ENCODE measurements around the gene GALK2.
"Not testable (repeated sequence)": the region's sequence is repeated elsewhere in the genome, so short reads cannot be mapped to it uniquely, and the experiment has no call there.

The GALK2 gene

GRCh38 chr15:49287481-49287880 is 117.4 kb downstream of the GALK2 start:
- DNase-seq: no peak

- no peak for DNase-seq
Observed at GRCh38 chr15:49288391-49288790, 118.3 kb downstream of the GALK2 start.

GRCh38 chr15:49290191-49290590 is 120.1 kb downstream of the GALK2 start:
- DNase-seq: no peak

GRCh38 chr15:49293941-49294340 is 123.9 kb downstream of the GALK2 start:
- no peak for DNase-seq

DNA sequence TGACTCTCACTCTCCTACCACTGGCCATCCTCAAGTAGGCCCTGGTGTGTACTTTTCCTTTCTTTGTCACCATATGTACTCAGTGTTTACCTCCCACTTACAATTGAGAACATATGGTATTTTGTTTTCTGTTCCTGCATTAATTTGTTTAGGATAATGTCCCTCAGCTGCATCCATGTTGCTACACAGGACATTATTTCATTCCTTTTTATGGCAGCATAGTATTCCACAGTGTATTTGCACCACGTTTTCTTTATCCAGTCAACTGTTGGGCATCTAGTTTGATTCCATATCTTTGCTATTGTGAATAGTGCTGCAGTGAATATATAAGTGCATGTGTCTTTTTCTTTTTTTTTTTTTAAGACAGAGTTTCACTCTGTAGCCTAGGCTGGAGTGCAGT is 126.2 kb downstream of the GALK2 start:
- no peak for DNase-seq

GRCh38 chr15:49297584-49297983 is 127.5 kb downstream of the GALK2 start:
- no peak for DNase-seq

- DNase-seq: no peak
Observed at GRCh38 chr15:49300856-49301255, 130.8 kb downstream of the GALK2 start.

DNA sequence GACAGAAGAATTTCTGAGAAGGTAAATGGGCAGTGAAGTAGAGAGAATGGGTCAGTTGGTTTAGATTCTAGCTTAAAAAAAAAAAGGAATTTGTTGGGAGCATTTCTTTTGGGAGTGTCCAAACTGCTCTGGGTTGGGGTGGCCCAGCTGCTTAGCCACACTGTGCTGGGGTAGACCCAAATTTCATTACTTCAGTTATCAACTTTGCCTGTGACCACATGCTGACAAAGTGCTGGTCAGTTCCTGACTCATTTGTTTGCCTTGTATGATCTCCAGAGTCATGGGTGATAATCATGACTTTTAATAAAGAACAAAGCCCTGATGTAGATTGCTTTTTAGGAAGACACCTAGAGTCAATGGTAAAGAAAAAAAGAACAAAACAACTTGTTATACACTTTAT is 131.5 kb downstream of the GALK2 start:
- no peak for DNase-seq

- no peak for DNase-seq
Observed at GRCh38 chr15:49303003-49303402, 133.0 kb downstream of the GALK2 start.

GRCh38 chr15:49306551-49306950 is 136.5 kb downstream of the GALK2 start:
- DNase-seq: no peak

DNA sequence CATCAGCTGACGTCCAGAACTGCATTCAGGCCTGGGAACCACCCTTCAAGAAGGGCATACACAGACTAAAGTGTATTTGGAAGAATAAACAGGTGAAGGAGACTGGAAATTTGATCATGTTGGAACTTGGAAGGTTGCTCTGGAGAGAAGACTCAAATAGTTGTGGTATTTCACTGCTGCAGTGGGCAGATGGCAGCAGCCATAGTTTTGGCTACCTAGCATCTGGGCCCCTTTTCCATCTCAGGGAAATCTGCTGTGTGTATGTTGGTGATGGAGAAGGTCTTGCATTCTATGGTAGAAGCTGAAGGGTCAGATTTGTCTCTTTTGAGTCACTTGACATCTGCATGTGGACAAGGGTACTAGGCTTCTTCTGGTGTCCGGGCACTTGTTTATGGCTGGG is 138.6 kb downstream of the GALK2 start:
- no peak for DNase-seq

GRCh38 chr15:49309889-49310288 is 139.8 kb downstream of the GALK2 start:
- DNase-seq: no peak

GRCh38 chr15:49313650-49314049 is 143.6 kb downstream of the GALK2 start:
- no peak for DNase-seq

GRCh38 chr15:49314716-49315115 is 144.7 kb downstream of the GALK2 start:
- no peak for DNase-seq

DNA sequence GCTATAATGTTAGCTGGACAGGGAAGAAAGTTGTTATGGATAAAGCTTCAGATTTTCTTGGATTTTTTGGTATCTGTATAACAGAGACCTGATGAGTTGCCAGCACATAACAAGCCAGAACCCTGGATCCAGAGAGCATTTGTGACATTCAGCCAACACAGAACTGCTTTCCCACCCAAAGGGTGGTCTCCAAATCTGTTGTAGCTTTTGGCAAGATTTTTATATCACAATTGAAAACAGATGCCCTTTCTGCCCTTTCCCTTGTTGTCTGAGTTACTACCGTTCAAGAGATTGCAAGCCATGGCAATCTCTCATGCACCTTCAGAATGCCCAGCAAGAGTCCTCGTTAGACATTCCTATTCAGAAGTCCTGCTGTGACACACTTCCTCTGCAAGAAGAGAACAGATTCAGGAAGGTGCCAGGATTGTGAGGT is 145.4 kb downstream of the GALK2 start:
- DNase-seq: no peak

GRCh38 chr15:49320351-49320750 is 150.3 kb downstream of the GALK2 start:
- no peak for DNase-seq

GRCh38 chr15:49323207-49323606 is 153.2 kb downstream of the GALK2 start:
- DNase-seq: no peak

DNA sequence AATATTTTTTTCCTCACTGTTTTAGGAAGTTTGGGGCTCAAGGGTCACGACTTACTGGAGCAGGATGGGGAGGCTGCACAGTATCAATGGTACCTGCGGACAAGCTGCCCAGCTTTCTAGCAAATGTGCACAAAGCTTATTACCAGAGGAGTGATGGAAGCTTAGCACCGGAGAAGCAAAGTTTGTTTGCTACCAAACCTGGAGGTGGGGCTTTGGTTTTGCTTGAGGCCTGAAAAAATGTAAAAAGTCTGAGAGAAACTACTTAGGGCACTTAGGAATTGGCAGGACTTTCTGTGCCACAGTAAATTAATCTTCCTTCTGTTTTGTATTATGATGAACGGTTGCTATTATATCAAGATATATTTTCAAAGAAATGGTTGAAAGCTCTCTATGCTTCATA is 157.9 kb downstream of the GALK2 start:
- DNase-seq: no peak

DNA sequence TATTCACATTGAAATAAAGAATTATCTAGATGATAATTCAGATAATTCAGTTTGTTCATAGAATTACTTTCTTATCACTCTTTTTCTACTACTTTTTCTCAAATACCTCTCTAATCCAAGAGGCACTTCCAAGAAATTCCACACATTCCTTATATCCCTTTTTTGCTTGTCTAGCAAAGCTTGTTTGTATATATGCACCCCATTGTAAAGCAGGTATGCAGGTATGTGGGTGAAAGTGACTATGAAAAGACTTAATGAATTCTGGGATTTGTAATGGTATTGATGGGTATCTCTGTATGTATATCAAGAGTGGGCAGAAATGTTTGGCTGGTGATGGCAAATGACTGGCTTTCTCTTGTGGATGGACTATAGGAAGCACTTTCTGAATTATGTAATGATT is 158.9 kb downstream of the GALK2 start:
- no peak for DNase-seq

DNA sequence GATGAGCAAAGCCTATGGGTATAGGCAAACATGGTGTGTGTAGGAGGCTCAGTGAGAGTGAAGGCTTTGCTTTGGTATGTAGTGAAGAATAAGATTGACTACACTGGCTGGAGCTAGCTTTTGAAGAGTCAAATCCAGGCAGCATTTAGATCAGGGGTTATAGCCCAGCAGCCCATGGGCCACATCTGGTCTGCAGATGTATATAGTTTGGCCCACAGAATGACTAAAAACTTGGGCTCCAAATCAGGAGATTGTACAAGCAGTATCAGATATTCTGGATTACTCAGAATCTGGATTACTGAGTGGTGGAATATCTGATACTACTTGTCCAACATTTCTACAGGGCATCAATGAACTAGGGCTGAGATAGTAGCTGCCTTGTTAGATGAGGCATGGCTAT is 160.1 kb downstream of the GALK2 start:
- no peak for DNase-seq

- DNase-seq: no peak
Observed at GRCh38 chr15:49331442-49331841, 161.4 kb downstream of the GALK2 start.

GRCh38 chr15:49331951-49332350 is 161.9 kb downstream of the GALK2 start:
- no peak for DNase-seq

DNA sequence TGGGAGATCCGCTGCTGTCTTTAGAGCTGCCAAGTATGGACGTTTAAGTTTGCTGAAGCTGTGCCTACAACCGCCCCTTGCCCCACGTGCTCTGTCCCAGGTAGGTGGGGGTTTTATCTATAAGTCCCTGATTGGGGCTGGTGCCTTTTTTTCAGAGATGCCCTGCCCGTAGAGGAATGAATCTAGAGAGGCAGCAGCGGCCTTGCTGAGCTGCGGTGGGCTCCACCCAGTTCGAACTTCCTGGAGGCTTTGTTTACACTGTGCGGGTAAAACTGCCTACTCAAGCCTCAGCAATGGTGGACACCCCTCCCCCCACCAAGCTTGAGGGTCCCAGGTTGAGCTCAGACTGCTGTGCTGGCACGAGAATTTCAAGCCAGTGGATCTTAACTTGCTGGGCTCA is 169.6 kb downstream of the GALK2 start:
- DNase-seq: no peak

DNA sequence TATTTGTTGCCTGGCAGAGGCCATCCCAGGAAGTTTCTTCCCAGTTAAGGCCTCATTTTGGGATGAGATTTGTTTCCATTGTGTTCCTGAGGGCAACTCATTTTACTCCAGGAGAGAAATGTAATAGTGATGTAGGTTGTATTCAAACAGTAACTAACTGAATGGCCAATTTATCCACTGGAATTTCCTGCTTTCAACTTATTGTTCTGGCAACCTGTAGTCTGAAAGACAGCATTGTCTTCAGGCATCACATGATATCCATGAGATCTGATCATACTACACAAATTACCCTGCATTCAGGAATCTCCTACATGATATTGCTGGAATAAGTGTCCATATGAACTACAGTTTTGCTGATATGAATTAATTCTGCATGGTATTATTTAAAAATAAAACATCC is 173.5 kb downstream of the GALK2 start:
- no peak for DNase-seq

DNA sequence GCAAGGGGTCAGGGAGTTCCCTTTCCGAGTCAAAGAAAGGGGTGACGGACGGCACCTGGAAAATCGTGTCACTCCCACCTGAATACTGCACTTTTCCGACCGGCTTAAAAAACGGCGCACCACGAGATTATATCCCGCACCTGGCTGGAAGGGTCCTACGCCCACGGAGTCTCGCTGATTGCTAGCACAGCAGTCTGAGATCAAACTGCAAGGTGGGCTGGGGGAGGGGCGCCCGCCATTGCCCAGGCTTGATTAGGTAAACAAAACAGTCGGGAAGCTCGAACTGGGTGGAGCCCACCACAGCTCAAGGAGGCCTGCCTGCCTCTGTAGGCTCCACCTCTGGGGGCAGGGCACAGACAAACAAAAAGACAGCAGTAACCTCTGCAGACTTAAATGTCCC is 184.4 kb downstream of the GALK2 start:
- not testable (repeated sequence) for DNase-seq

GRCh38 chr15:49361370-49361769 is 191.3 kb downstream of the GALK2 start:
- no peak for DNase-seq

Measured in stimulated activated CD4-positive, alpha-beta T cell treated with anti-CD3 and anti-CD28 coated beads, Interleukin-4, amount 100 ng/mL, for 1 hour (primary cell).